Measurements from ENCODE around the gene PIK3CA.

- TF ChIP-seq CTCF (IDR thresholded peaks at IDR 0.05) (no peak), POLR2AphosphoS5 (IDR thresholded peaks at IDR 0.05; ENCODE audit: low read depth, low read length) (no peak), REST (IDR thresholded peaks at IDR 0.05; ENCODE audit: insufficient read depth in 1 of 2, low read depth in 2 of 2, low read length in 1 of 2) (no peak), SIN3A (IDR thresholded peaks at IDR 0.05; ENCODE audit: borderline replicate concordance, insufficient read depth, low read depth, low read length) (no peak), TCF7L2 (IDR thresholded peaks at IDR 0.05; ENCODE audit: low read depth, low read length) (no peak)
Measured at GRCh38 chr3:179158336-179159039, 10.3 kb downstream of the PIK3CA start.
